H9 (cell line): ENCODE data around the gene CACNB4. TPM values are rescaled to one million over a fixed set of nuclear protein-coding genes. Genes with fewer than 3 reads are reported as not detected.

Source experiments
- DNase-seq: peaks from one replicate; pipeline ENCODE4 v3.0.0-alpha.2; 2017
- H2AFZ ChIP-seq: one replicate; pipeline ENCODE4 v1.6.1; 2013; ENCODE audit warnings: mild to moderate bottlenecking, low read length, control low read depth, moderate library complexity
- H2AK5ac ChIP-seq: 2 replicates; pipeline ENCODE4 v1.6.1; 2013; ENCODE audit warnings: low read length, control low read depth, mixed read lengths; ENCODE audit not compliant: insufficient read length
- H2BK120ac ChIP-seq: one replicate; pipeline ENCODE4 v1.6.1; 2013; ENCODE audit warnings: low read depth, mild to moderate bottlenecking, low read length, control low read depth, inconsistent platforms; ENCODE audit not compliant: poor library complexity, severe bottlenecking
- H2BK12ac ChIP-seq: 2 replicates; pipeline ENCODE4 v1.6.1; 2013; ENCODE audit warnings: low read length, control low read depth, mixed read lengths, low read depth; ENCODE audit not compliant: insufficient read length
- H2BK15ac ChIP-seq: 2 replicates; pipeline ENCODE4 v1.6.1; 2013; ENCODE audit warnings: low read depth, low read length, control low read depth
- H2BK20ac ChIP-seq: one replicate; pipeline ENCODE4 v1.6.1; 2013; ENCODE audit warnings: low read depth, mild to moderate bottlenecking, low read length, control low read depth, inconsistent platforms; ENCODE audit not compliant: poor library complexity, severe bottlenecking
- H2BK5ac ChIP-seq: 2 replicates; pipeline ENCODE4 v1.6.1; 2013; ENCODE audit warnings: low read length, control low read depth, mixed read lengths; ENCODE audit not compliant: insufficient read length
- H3K14ac ChIP-seq: 2 replicates; pipeline ENCODE4 v1.6.1; 2013; ENCODE audit warnings: low read length, control low read depth; ENCODE audit not compliant: insufficient read depth
- H3K18ac ChIP-seq: 2 replicates; pipeline ENCODE4 v1.6.1; 2013; ENCODE audit warnings: low read depth, mild to moderate bottlenecking, mixed read lengths, low read length, control low read depth; ENCODE audit not compliant: insufficient read length
- H3K23ac ChIP-seq: 2 replicates; pipeline ENCODE4 v1.6.1; 2013; ENCODE audit warnings: low read length, control low read depth, mixed read lengths, low read depth; ENCODE audit not compliant: insufficient read length
- H3K23me2 ChIP-seq: 2 replicates; pipeline ENCODE4 v1.6.1; 2013; ENCODE audit warnings: low read depth, mild to moderate bottlenecking, mixed read lengths, low read length, control low read depth; ENCODE audit not compliant: insufficient read length, poor library complexity, severe bottlenecking
- H3K27ac ChIP-seq: 2 replicates; pipeline ENCODE4 v1.5.1; 2013; ENCODE audit warnings: low read length, control low read depth, mixed read lengths, low read depth; ENCODE audit not compliant: insufficient read length
- H3K27me3 ChIP-seq: 2 replicates; pipeline ENCODE4 v1.6.1; 2013; ENCODE audit warnings: low read length, control low read depth, inconsistent platforms; ENCODE audit not compliant: insufficient read depth
- H3K4ac ChIP-seq: 2 replicates; pipeline ENCODE4 v1.6.1; 2013; ENCODE audit warnings: low read depth, mild to moderate bottlenecking, control low read depth, inconsistent platforms, low read length, moderate library complexity
- H3K4me1 ChIP-seq: 2 replicates; pipeline ENCODE4 v1.6.1; 2013; ENCODE audit warnings: low read length, control low read depth, inconsistent platforms; ENCODE audit not compliant: insufficient read depth
- H3K4me2 ChIP-seq: 2 replicates; pipeline ENCODE4 v1.6.1; 2013; ENCODE audit warnings: low read length, control low read depth, mixed read lengths; ENCODE audit not compliant: insufficient read length, insufficient read depth
- H3K56ac ChIP-seq: 2 replicates; pipeline ENCODE4 v1.6.1; 2013; ENCODE audit warnings: low read depth, mild to moderate bottlenecking, mixed read lengths, low read length, control low read depth; ENCODE audit not compliant: insufficient read length
- H3K79me1 ChIP-seq: 2 replicates; pipeline ENCODE4 v1.6.1; 2013; ENCODE audit warnings: low read depth, mild to moderate bottlenecking, moderate library complexity, low read length, control low read depth, inconsistent platforms; ENCODE audit not compliant: insufficient read depth, poor library complexity, severe bottlenecking
- H3K79me2 ChIP-seq: 2 replicates; pipeline ENCODE4 v1.6.1; 2013; ENCODE audit warnings: low read length, control low read depth, inconsistent platforms; ENCODE audit not compliant: insufficient read depth
- H3K9ac ChIP-seq: 2 replicates; pipeline ENCODE4 v1.6.1; 2013; ENCODE audit warnings: low read length, control low read depth, mixed read lengths; ENCODE audit not compliant: insufficient read length; ENCODE audit errors: extremely low read depth
- H3K9me3 ChIP-seq: one replicate; pipeline ENCODE4 v1.6.1; 2013; ENCODE audit warnings: low read depth, low read length, inconsistent platforms; ENCODE audit not compliant: control insufficient read depth
- H3T11ph ChIP-seq: one replicate; pipeline ENCODE4 v1.6.1; 2013; ENCODE audit warnings: mild to moderate bottlenecking, low read length, control low read depth, inconsistent platforms
- H4K20me1 ChIP-seq: one replicate; pipeline ENCODE4 v1.6.1; 2013; ENCODE audit not compliant: control insufficient read depth, insufficient read length, insufficient read depth
- H4K5ac ChIP-seq: 2 replicates; pipeline ENCODE4 v1.6.1; 2013; ENCODE audit warnings: low read depth, mild to moderate bottlenecking, mixed read lengths, low read length, control low read depth; ENCODE audit not compliant: insufficient read length
- H4K8ac ChIP-seq: replicated peaks from 2 replicates; pipeline ENCODE4 v1.6.1; 2013; ENCODE audit warnings: low read length, control low read depth, mixed read lengths, low read depth; ENCODE audit not compliant: insufficient read length
- H4K91ac ChIP-seq: 2 replicates; pipeline ENCODE4 v1.6.1; 2013; ENCODE audit warnings: low read depth, mild to moderate bottlenecking, moderate library complexity, mixed read lengths, low read length, control low read depth; ENCODE audit not compliant: insufficient read length
- H3K27ac Mint-ChIP-seq, 3 experiments: 2 replicates in 2 of 3; 3 replicates in 1 of 3; pipeline ENCODE4 v1.8.0; 2020 to 2021; ENCODE audit warnings: mixed read lengths in 3 of 3, mild to moderate bottlenecking in 1 of 3, moderate library complexity in 1 of 3
- H3K27me3 Mint-ChIP-seq: 2 replicates; pipeline ENCODE4 v1.8.0; 2021; ENCODE audit warnings: low read depth, mild to moderate bottlenecking, moderate library complexity, mixed read lengths
- H3K36me3 Mint-ChIP-seq, 3 experiments: 2 replicates in 2 of 3; 3 replicates in 1 of 3; pipeline ENCODE4 v1.8.0; 2020 to 2021; ENCODE audit warnings: low read depth in 3 of 3, mixed read lengths in 3 of 3; ENCODE audit not compliant: insufficient read depth in 1 of 3
- H3K4me1 Mint-ChIP-seq, 2 experiments: 2 replicates each; pipeline ENCODE4 v1.8.0; 2020; ENCODE audit warnings: mixed read lengths in 2 of 2
- H3K4me3 Mint-ChIP-seq, 2 experiments: 2 replicates in 1 of 2; 3 replicates in 1 of 2; pipeline ENCODE4 v1.8.0; 2020 to 2021; ENCODE audit warnings: mild to moderate bottlenecking in 2 of 2, mixed read lengths in 2 of 2, moderate library complexity in 1 of 2
- H3K9me3 Mint-ChIP-seq, 2 experiments: 2 replicates in 1 of 2; 3 replicates in 1 of 2; pipeline ENCODE4 v1.8.0; 2020; ENCODE audit warnings: mild to moderate bottlenecking in 2 of 2, mixed read lengths in 2 of 2, moderate library complexity in 1 of 2
- WGBS: extraction: QIAGEN DNeasy Blood & Tissue Kit; methylation state at CpG from one replicate; pipeline ENCODE4 v1.1.7; 2013; ENCODE audit warnings: missing lambda C conversion rate, low lambda C conversion rate, mixed read lengths; ENCODE audit not compliant: insufficient read length; ENCODE audit errors: extremely low coverage; 5-methylcytosine and 5-hydroxymethylcytosine counted together
- total RNA-seq: library from RNA; stranded (reverse); gene quantifications from 2 replicates; pipeline ENCODE4 v1.2.1, GENCODE V29; 2021
- TF ChIP-seq, protein P1 (sequence below): fragments of 200-600 bp; sonication (generic); conservative IDR thresholded peaks from 3 replicates; pipeline ENCODE4 v1.8.0; 2021; ENCODE audit warnings: antibody characterized with exemption, mild to moderate bottlenecking

The CACNB4 gene
- total RNA-seq, 1 experiment from 2014 or later = 1.4 TPM

DNA sequence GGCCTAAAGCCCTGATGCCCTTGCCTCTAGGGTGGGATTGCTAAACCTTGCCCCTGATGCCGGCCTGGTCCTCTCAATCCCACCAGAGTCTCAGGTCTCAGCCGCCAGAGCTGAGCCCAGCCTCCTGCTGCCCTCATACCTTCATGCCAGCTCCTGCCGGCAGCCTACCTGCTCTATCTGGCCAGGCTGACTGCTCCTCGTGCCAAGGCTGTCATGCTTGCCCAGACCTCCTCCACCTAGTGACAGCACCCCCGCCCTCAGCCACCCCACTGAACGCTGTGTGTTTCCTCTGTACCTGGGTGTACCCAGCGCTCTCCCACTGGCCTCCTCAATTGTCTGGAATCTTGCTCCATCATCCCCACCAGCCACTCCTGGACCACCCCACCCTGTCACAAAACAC is 120.1 kb downstream of the CACNB4 start:
- Mint-ChIP-seq H3K4me1 (peaks cover 5 to 6% of the 10 kb centered on the region in 2 experiments; a peak in 3 of 4 replicates), H3K27me3 (no peaks in the 10 kb centered on the region; the same call in 1 of the 2 replicates), H3K4me3 (no peak overlapping the region), H3K27ac (no peak overlapping the region; a peak in 1 of 7 replicates), H3K36me3 (no peaks in the 10 kb centered on the region; a peak in 1 of 7 replicates), H3K9me3 (peaks cover 0 to 3% of the 10 kb centered on the region in 2 experiments; a peak in 1 of 5 replicates)
- no peak overlapping the region for H3K56ac ChIP-seq
- H2BK15ac ChIP-seq = no peak overlapping the region
- no peaks in the 10 kb centered on the region for H3K79me1 ChIP-seq
- H2BK5ac ChIP-seq = no peak overlapping the region
- H3K23me2 ChIP-seq = no peaks in the 10 kb centered on the region
- H3K14ac ChIP-seq = no peak overlapping the region
- TF ChIP-seq, protein P1, sequence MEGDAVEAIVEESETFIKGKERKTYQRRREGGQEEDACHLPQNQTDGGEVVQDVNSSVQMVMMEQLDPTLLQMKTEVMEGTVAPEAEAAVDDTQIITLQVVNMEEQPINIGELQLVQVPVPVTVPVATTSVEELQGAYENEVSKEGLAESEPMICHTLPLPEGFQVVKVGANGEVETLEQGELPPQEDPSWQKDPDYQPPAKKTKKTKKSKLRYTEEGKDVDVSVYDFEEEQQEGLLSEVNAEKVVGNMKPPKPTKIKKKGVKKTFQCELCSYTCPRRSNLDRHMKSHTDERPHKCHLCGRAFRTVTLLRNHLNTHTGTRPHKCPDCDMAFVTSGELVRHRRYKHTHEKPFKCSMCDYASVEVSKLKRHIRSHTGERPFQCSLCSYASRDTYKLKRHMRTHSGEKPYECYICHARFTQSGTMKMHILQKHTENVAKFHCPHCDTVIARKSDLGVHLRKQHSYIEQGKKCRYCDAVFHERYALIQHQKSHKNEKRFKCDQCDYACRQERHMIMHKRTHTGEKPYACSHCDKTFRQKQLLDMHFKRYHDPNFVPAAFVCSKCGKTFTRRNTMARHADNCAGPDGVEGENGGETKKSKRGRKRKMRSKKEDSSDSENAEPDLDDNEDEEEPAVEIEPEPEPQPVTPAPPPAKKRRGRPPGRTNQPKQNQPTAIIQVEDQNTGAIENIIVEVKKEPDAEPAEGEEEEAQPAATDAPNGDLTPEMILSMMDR = no peak
- H2BK12ac ChIP-seq = no peak overlapping the region
- no peak overlapping the region for H3K4me2 ChIP-seq
- no peaks in the 10 kb centered on the region for H3K9me3 ChIP-seq
- no peak for DNase-seq
- H2AFZ ChIP-seq = no peak overlapping the region
- no peak overlapping the region for H3K4ac ChIP-seq
- H3K23ac ChIP-seq = no peak overlapping the region
- H3K27me3 ChIP-seq = no peaks in the 10 kb centered on the region
- no peak overlapping the region for H3K27ac ChIP-seq
- H4K8ac ChIP-seq = no peak overlapping the region
- H3K79me2 ChIP-seq = no peaks in the 10 kb centered on the region
- no peak overlapping the region for H3T11ph ChIP-seq
- WGBS = no CpG with 5 or more reads among the region's 7 CpGs
- no peaks in the 10 kb centered on the region; the same call in 1 of the 2 replicates for H3K4me1 ChIP-seq
- H3K9ac ChIP-seq = no peak overlapping the region
- H4K91ac ChIP-seq = no peak overlapping the region
- no peak overlapping the region for H2BK120ac ChIP-seq
- H3K18ac ChIP-seq = no peak overlapping the region
- H4K5ac ChIP-seq = no peak overlapping the region
- no peaks in the 10 kb centered on the region for H4K20me1 ChIP-seq
- no peak overlapping the region for H2AK5ac ChIP-seq
- no peak overlapping the region for H2BK20ac ChIP-seq
